KMS-11 (cell line): ENCODE measurements around the gene DCST1.

Source experiments
- H2AFZ ChIP-seq: fragments of 200-600 bp; sonication (generic); 2 replicates; pipeline ENCODE4 v1.6.1; 2016; ENCODE audit warnings: antibody characterized with exemption, mixed run types, low read depth
- H3K27ac ChIP-seq: fragments of 200-600 bp; sonication (generic); 2 replicates; pipeline ENCODE4 v1.6.1; 2016; ENCODE audit warnings: mild to moderate bottlenecking, mixed run types
- H3K27me3 ChIP-seq: fragments of 200-600 bp; sonication (generic); 2 replicates; pipeline ENCODE4 v1.6.1; 2017; ENCODE audit warnings: mild to moderate bottlenecking, low read depth, mixed run types, moderate library complexity; ENCODE audit not compliant: insufficient read depth
- H3K36me3 ChIP-seq: fragments of 200-600 bp; sonication (generic); 2 replicates; pipeline ENCODE4 v1.6.1; 2017; ENCODE audit warnings: mild to moderate bottlenecking, mixed run types; ENCODE audit not compliant: insufficient read depth
- H3K4me1 ChIP-seq: fragments of 200-600 bp; sonication (generic); 2 replicates; pipeline ENCODE4 v1.6.1; 2016; ENCODE audit warnings: mild to moderate bottlenecking, low read depth, mixed run types; ENCODE audit not compliant: poor library complexity, severe bottlenecking
- H3K4me2 ChIP-seq: fragments of 200-600 bp; sonication (generic); 2 replicates; pipeline ENCODE4 v1.7.0; 2016; ENCODE audit warnings: mild to moderate bottlenecking, mixed run types
- H3K4me3 ChIP-seq: fragments of 200-600 bp; sonication (generic); IDR thresholded peaks from 2 replicates; pipeline ENCODE4 v1.6.1; 2017; ENCODE audit warnings: low read depth, low read length, mixed read lengths; ENCODE audit not compliant: insufficient read depth
- H3K79me2 ChIP-seq: fragments of 200-600 bp; sonication (generic); 2 replicates; pipeline ENCODE4 v1.6.1; 2016; ENCODE audit warnings: low read depth, mixed run types; ENCODE audit not compliant: insufficient read depth
- H3K9ac ChIP-seq: fragments of 200-600 bp; sonication (generic); 2 replicates; pipeline ENCODE4 v1.6.1; 2016; ENCODE audit warnings: mild to moderate bottlenecking, mixed run types
- H4K20me1 ChIP-seq: fragments of 200-600 bp; sonication (generic); 2 replicates; pipeline ENCODE4 v1.6.1; 2016; ENCODE audit warnings: mild to moderate bottlenecking, mixed run types; ENCODE audit not compliant: insufficient read depth
- TF ChIP-seq, protein P1 (sequence below): fragments of 200-600 bp; sonication (generic); conservative IDR thresholded peaks from 2 replicates; pipeline ENCODE4 v1.6.1; 2017; ENCODE audit warnings: low read depth, mild to moderate bottlenecking, antibody characterized with exemption, low read length, moderate library complexity, mixed read lengths

DCST1 gene

DNA sequence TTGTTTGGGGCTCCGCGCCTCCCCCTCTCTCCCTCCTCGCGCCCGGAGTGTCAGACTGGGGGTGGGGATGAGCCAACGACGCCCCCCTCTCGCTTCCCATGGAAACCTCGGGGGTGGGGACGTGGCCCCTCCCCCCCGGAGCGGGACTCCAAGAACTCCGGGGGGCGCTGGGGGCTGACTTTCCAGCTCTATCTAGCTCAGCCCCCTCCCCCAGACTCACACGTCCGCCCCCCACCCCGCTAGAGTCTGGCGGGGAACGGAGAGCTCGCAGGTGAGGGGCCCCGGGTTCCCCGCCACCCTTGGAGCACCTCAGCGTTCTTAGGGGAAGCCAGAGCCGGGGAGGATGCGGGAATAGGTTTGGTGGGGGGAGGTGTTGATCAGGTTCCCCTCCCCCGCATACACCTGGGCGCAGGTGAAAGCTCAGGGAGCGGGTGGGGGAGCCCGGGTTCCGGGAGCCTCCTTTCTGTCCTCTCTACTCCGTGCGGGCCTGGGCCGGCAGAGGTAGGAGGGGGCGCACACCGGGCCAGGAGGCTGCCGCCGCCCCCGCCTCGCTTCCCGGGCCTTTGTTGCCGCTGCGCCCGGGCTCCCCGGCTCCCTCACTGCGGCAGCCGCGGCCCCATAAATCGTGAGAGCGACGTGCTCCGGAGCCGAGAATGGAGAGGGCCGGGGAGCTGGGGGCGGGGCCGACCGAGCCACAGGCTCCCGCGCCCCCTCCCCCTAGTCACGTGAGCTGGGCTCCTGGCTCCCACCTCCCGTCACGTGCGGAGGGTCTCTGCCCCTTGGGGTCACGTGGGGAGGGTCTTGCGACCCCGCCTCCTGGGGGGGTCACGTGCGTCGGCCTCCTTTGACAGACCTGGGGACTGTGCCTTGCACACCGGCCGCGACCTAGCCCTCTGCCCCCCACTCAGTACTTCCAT, 46.9 kb downstream of the DCST1 start:
- Histone ChIP-seq H3K4me1 (peaks cover 76% of the 10 kb centered on the region), H3K9ac (no peak overlapping the region)

GRCh38 chr1:155081472-155082300, 48.1 kb downstream of the DCST1 start:
- Histone ChIP-seq H3K4me2 (peak overlapping the region; percentile 77), H3K9ac (no peak overlapping the region), H3K4me1 (peaks cover 86% of the 10 kb centered on the region), H3K79me2 (no peaks in the 10 kb centered on the region), H3K36me3 (no peaks in the 10 kb centered on the region), H3K4me3 (peak overlapping the region; percentile 33), H3K27ac (no peak overlapping the region), H4K20me1 (no peaks in the 10 kb centered on the region), H3K27me3 (peaks cover 64% of the 10 kb centered on the region), H2AFZ (peak overlapping the region; percentile 48)
- TF ChIP-seq, protein P1, sequence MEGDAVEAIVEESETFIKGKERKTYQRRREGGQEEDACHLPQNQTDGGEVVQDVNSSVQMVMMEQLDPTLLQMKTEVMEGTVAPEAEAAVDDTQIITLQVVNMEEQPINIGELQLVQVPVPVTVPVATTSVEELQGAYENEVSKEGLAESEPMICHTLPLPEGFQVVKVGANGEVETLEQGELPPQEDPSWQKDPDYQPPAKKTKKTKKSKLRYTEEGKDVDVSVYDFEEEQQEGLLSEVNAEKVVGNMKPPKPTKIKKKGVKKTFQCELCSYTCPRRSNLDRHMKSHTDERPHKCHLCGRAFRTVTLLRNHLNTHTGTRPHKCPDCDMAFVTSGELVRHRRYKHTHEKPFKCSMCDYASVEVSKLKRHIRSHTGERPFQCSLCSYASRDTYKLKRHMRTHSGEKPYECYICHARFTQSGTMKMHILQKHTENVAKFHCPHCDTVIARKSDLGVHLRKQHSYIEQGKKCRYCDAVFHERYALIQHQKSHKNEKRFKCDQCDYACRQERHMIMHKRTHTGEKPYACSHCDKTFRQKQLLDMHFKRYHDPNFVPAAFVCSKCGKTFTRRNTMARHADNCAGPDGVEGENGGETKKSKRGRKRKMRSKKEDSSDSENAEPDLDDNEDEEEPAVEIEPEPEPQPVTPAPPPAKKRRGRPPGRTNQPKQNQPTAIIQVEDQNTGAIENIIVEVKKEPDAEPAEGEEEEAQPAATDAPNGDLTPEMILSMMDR: no peak

More for the DNA sequence above, 46.9 kb downstream of the DCST1 start:
- Histone ChIP-seq H3K4me3 (peak overlapping the region; percentile 58), H3K4me2 (peak overlapping the region; percentile 77), H3K79me2 (no peaks in the 10 kb centered on the region), H3K27me3 (peaks cover 64% of the 10 kb centered on the region), H3K36me3 (no peaks in the 10 kb centered on the region), H2AFZ (no peak overlapping the region), H3K27ac (no peak overlapping the region), H4K20me1 (no peaks in the 10 kb centered on the region)
- TF ChIP-seq, protein P1: no peak

DNA sequence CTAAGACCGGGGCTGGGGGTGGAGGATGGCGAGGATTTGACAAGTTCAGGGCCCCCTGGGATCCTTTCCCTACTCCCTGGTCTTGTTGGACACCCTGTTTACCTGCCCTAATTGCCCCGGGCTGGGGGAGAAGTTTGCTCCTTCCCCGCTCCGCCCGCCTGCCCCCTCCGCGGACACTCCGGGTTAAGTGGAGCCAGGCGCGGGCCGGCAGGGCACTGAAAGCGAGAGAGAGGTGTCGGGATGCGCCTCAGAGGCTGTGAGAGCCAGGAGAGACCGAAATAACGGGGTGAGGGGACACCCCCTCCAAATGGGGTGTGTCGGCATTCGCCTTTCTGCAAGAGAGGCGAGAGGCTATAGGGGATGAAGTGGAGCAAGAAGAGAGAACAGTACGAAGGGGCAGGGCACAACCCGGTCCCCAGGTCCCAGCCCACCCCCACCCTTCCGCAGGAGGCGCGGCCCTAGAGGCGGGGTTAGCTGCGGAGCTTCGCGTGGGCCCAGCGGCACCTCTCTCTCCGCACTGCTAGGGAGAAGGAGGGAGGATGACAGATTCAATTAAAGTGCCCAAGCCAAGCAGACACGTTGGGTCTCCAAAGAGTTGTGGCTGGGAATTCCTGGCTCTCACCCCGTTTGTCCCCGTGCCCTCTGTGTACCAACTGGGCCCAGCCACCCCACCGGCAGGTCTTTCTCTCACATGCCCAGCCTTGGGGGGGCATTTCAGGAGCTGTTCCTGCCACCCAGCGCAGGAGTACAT, 48.9 kb downstream of the DCST1 start:
- Histone ChIP-seq H3K27me3 (peaks cover 62% of the 10 kb centered on the region), H3K9ac (no peak overlapping the region), H3K79me2 (no peaks in the 10 kb centered on the region), H3K4me1 (peaks cover 85% of the 10 kb centered on the region), H2AFZ (peak overlapping the region; percentile 48), H4K20me1 (no peaks in the 10 kb centered on the region), H3K4me3 (peak overlapping the region; percentile 33), H3K4me2 (peak overlapping the region; percentile 77), H3K36me3 (no peaks in the 10 kb centered on the region), H3K27ac (no peak overlapping the region)
- TF ChIP-seq, protein P1: no peak

DNA sequence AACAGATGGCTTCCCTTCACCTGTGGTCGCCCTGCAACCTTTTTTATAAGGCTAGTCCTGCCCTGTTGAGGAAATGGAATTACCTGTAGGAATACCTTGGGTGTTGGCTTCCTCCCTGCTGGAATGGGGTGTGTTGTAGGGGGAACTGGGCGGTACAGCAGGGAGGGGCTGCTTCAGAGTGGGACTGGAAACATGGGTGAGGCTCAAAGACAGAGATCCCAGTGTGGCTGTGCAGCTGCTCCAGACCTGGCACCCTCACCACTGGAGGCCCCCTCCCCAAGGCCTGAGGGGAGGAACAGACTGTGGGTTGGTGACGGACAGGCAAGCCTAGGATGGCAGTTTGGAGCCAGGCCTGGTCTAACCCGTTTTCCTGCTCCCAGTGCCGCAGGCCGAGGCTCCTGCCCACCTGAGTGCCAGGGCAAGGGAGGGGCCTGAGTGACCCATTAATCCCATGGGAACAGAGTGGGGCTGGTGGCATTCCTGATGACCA, 49.5 kb downstream of the DCST1 start:
- Histone ChIP-seq H2AFZ (no peak overlapping the region), H3K4me2 (no peak overlapping the region), H3K36me3 (no peaks in the 10 kb centered on the region), H4K20me1 (no peaks in the 10 kb centered on the region), H3K27ac (no peak overlapping the region), H3K4me1 (peaks cover 79% of the 10 kb centered on the region), H3K4me3 (no peak overlapping the region), H3K79me2 (no peaks in the 10 kb centered on the region), H3K9ac (no peak overlapping the region), H3K27me3 (peaks cover 57% of the 10 kb centered on the region)
- TF ChIP-seq, protein P1: no peak
